ENCODE data around the gene PRDM9.

DNA sequence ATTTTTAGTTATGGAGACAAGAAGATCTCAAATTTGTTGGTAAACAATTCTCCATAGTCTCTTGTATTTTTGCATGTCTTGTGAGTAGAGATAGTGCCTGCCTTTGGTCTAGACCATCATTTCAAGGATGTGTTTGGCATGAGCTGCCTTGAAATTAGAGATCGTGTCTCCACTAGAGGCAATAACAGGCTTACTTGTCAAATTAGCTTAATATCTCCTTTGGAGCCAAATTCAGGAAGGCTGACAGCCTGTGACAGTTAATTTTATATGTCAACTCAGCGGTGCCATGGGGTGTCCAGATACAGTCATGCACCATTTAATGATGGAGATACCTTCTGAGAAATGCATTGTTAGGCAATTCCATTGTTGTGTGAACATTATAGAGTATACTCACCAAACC is 24.8 kb upstream of the PRDM9 start:
- TF ChIP-seq, protein P1, sequence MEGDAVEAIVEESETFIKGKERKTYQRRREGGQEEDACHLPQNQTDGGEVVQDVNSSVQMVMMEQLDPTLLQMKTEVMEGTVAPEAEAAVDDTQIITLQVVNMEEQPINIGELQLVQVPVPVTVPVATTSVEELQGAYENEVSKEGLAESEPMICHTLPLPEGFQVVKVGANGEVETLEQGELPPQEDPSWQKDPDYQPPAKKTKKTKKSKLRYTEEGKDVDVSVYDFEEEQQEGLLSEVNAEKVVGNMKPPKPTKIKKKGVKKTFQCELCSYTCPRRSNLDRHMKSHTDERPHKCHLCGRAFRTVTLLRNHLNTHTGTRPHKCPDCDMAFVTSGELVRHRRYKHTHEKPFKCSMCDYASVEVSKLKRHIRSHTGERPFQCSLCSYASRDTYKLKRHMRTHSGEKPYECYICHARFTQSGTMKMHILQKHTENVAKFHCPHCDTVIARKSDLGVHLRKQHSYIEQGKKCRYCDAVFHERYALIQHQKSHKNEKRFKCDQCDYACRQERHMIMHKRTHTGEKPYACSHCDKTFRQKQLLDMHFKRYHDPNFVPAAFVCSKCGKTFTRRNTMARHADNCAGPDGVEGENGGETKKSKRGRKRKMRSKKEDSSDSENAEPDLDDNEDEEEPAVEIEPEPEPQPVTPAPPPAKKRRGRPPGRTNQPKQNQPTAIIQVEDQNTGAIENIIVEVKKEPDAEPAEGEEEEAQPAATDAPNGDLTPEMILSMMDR (IDR thresholded peaks at IDR 0.05) = no peak
- TF ChIP-seq SIN3A (IDR thresholded peaks at IDR 0.05; ENCODE audit: borderline replicate concordance, insufficient read depth, low read depth, low read length) (no peak), POLR2AphosphoS5 (IDR thresholded peaks at IDR 0.05; ENCODE audit: low read depth, low read length) (no peak)
